HepG2 (cell line): ENCODE data around the gene SPACA6. TPM values are rescaled to one million over a fixed set of nuclear protein-coding genes. Genes with fewer than 3 reads are reported as not detected.

ENCODE experiments used
- ELF1 ChIP-seq: sonication (generic); formaldehyde crosslinking; IDR thresholded peaks from 2 replicates; pipeline ENCODE4 v1.4.0; 2020; ENCODE audit warnings: missing genetic modification reagents
- HDAC1 ChIP-seq: sonication (generic); formaldehyde crosslinking; IDR thresholded peaks from 2 replicates; pipeline ENCODE4 v1.5.1; 2020; ENCODE audit warnings: mild to moderate bottlenecking, missing genetic modification reagents
- HNRNPK ChIP-seq: fragments of 200-400 bp; formaldehyde crosslinking; IDR thresholded peaks from 2 replicates; pipeline ENCODE4 v1.6.1; 2018; ENCODE audit warnings: low read length, low read depth, moderate library complexity, mild to moderate bottlenecking; ENCODE audit not compliant: poor library complexity, severe bottlenecking
- HNRNPL ChIP-seq: fragments of 200-400 bp; formaldehyde crosslinking; IDR thresholded peaks from 2 replicates; pipeline ENCODE4 v1.6.1; 2017; ENCODE audit warnings: mild to moderate bottlenecking, low read depth, low read length
- MAX ChIP-seq: IDR thresholded peaks from 2 replicates; pipeline ENCODE4 v1.6.1; 2012; ENCODE audit warnings: inconsistent platforms
- MXI1 ChIP-seq: IDR thresholded peaks from 3 replicates; pipeline ENCODE4 v1.6.1; 2012; ENCODE audit warnings: low read depth, low read length, inconsistent platforms, borderline replicate concordance
- NFE2L1 ChIP-seq: sonication (generic); formaldehyde crosslinking; IDR thresholded peaks from 2 replicates; pipeline ENCODE4 v1.4.0; 2020; ENCODE audit warnings: missing genetic modification reagents, mild to moderate bottlenecking, borderline replicate concordance
- NONO ChIP-seq, 2 experiments: fragments of 450-650 bp in 1 of 2; sonication (generic) in 1 of 2; formaldehyde crosslinking in 1 of 2; IDR thresholded peaks in 1 of 2; conservative IDR thresholded peaks in 1 of 2; 2 replicates each; pipeline versions ENCODE4 v1.6.1 to v1.8.0; 2017 to 2022; ENCODE audit warnings: mild to moderate bottlenecking in 1 of 2, missing genetic modification reagents in 1 of 2, moderate library complexity in 1 of 2
- PATZ1 ChIP-seq: sonication (generic); formaldehyde crosslinking; IDR thresholded peaks from 2 replicates; pipeline ENCODE4 v1.4.0; 2020; ENCODE audit warnings: missing genetic modification reagents
- PHF8 ChIP-seq: sonication (generic); formaldehyde crosslinking; IDR thresholded peaks from 2 replicates; pipeline ENCODE4 v1.5.0; 2020; ENCODE audit warnings: missing genetic modification reagents
- STAT5B ChIP-seq: sonication (generic); formaldehyde crosslinking; IDR thresholded peaks from 2 replicates; pipeline ENCODE4 v1.4.0; 2020; ENCODE audit warnings: missing genetic modification reagents
- UBTF ChIP-seq: sonication (generic); formaldehyde crosslinking; IDR thresholded peaks from 2 replicates; pipeline ENCODE4 v1.4.0; 2020; ENCODE audit warnings: mild to moderate bottlenecking, missing genetic modification reagents
- ZNF558 ChIP-seq: sonication (generic); formaldehyde crosslinking; IDR thresholded peaks from 2 replicates; pipeline ENCODE4 v1.9.0; 2022; ENCODE audit warnings: mild to moderate bottlenecking, missing genetic modification reagents, borderline replicate concordance
- ZNF691 ChIP-seq: sonication (generic); formaldehyde crosslinking; IDR thresholded peaks from 2 replicates; pipeline ENCODE4 v1.4.0; 2020; ENCODE audit warnings: missing genetic modification reagents, low read depth, mild to moderate bottlenecking, borderline replicate concordance
- ZSCAN21 ChIP-seq: sonication (generic); formaldehyde crosslinking; IDR thresholded peaks from 2 replicates; pipeline ENCODE4 v1.8.0; 2022; ENCODE audit warnings: mild to moderate bottlenecking, missing genetic modification reagents, moderate library complexity, borderline replicate concordance
- ZSCAN9 ChIP-seq: IDR thresholded peaks from 2 replicates; pipeline ENCODE4 v1.6.1; 2016; ENCODE audit warnings: borderline replicate concordance
- polyA plus RNA-seq, 8 experiments: library from polyadenylated mRNA; depleted of rRNA in 3 of 8; stranded (reverse) in 7 of 8; unstranded in 1 of 8; fragments of >200 nt; fragmentation: Illumina TruSeq in 4 of 8; extraction: Trizol in 4 of 8; gene quantifications; 2 replicates each; pipeline versions ENCODE4 v1.2.1 to v1.2.3, GENCODE V29; 2011 to 2016; ENCODE audit warnings: low read depth in 4 of 8, missing spikeins in 1 of 8, mixed read lengths in 1 of 8; ENCODE audit not compliant: insufficient read depth in 1 of 8
- total RNA-seq, 5 experiments: library from RNA; depleted of rRNA; stranded (reverse); fragments of >200 nt; fragmentation: Illumina TruSeq; extraction: Trizol; gene quantifications; 2 replicates each; pipeline ENCODE4 v1.2.3, GENCODE V29; 2016; ENCODE audit warnings: low read depth in 1 of 5
- TF ChIP-seq, protein P1 (sequence below): sonication (generic); formaldehyde crosslinking; IDR thresholded peaks from 2 replicates; pipeline ENCODE4 v1.5.0; 2020; ENCODE audit warnings: mild to moderate bottlenecking, missing genetic modification reagents, moderate library complexity
- TF ChIP-seq, protein P2 (sequence below): sonication (generic); formaldehyde crosslinking; IDR thresholded peaks from 2 replicates; pipeline ENCODE4 v1.4.0; 2020; ENCODE audit warnings: missing genetic modification reagents, borderline replicate concordance

SPACA6 gene
- total and polyA plus RNA-seq, 2 of the 13 experiments (the other 11 are each of a cell fraction or from before 2014, with no cell fraction given), result 1.4 to 2.2 TPM

DNA sequence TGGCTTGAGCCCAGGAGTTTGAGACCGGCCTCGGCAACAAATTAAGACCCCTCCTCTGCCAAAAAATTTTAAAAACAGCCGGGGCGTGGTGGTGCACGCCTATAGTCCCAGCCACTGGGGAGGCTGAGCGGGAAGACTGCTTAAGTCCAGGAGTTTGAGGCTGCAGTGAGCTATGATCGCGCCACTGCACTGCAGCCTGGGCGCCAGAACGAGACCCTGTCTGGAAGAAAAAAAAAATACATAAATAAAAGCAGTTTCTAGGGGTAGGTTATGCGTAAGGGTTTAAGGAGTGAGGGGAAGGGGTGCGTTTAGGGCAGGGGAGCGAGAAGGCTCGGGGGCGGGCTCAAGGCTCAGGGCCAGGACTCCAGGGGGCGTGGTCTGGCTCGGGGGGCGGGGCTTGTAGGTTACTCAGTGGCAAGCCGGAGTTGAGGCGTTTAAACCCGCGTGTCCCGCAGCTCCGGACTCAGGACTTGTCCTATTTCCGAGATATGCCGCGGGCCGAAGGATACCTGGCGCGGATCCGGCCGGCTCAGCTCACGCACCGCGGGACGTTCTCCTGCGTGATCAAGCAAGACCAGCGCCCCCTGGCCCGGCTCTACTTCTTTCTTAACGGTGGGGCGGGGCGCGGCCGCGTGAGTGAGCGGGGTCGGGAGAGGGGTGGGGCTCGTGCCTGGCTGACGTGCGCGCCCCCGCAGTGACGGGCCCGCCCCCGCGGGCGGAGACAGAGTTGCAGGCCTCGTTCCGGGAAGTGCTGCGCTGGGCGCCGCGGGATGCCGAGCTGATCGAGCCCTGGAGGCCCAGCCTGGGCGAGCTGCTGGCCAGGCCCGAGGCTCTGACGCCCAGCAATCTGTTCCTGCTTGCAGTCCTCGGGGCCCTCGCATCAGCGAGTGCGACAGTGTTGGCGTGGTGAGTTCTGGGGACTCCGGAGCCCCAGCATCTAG lies 10.7 kb downstream of the SPACA6 start (continued):
- TF ChIP-seq NONO (IDR thresholded peaks at IDR 0.05), result no peak
- TF ChIP-seq NONO (CRISPR knock-in tag; conservative IDR thresholded peaks at IDR 0.05), result peak; percentile 42
- peak; percentile 64; the same call in 1 of the 2 replicates for TF ChIP-seq PATZ1
- peak; percentile 64; the same call in 1 of the 2 replicates for TF ChIP-seq UBTF
- 0 out of 2 replicates have a peak, but pooled peaks have one; percentile 41 for TF ChIP-seq ZNF558
- no peak for TF ChIP-seq NFE2L1
- TF ChIP-seq, protein P1, sequence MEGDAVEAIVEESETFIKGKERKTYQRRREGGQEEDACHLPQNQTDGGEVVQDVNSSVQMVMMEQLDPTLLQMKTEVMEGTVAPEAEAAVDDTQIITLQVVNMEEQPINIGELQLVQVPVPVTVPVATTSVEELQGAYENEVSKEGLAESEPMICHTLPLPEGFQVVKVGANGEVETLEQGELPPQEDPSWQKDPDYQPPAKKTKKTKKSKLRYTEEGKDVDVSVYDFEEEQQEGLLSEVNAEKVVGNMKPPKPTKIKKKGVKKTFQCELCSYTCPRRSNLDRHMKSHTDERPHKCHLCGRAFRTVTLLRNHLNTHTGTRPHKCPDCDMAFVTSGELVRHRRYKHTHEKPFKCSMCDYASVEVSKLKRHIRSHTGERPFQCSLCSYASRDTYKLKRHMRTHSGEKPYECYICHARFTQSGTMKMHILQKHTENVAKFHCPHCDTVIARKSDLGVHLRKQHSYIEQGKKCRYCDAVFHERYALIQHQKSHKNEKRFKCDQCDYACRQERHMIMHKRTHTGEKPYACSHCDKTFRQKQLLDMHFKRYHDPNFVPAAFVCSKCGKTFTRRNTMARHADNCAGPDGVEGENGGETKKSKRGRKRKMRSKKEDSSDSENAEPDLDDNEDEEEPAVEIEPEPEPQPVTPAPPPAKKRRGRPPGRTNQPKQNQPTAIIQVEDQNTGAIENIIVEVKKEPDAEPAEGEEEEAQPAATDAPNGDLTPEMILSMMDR, result peak; percentile 66
- 0 out of 2 replicates have a peak, but pooled peaks have one; percentile 16 for TF ChIP-seq HDAC1 (CRISPR knock-in tag)
- 0 out of 2 replicates have a peak, but pooled peaks have one; percentile 25 for TF ChIP-seq ZNF691 (CRISPR knock-in tag)
- TF ChIP-seq ZSCAN9 (CRISPR knock-in tag), result 0 out of 2 replicates have a peak, but pooled peaks have one; percentile 26
- no peak for TF ChIP-seq HNRNPL
- TF ChIP-seq STAT5B (CRISPR knock-in tag), result no peak
- peak; percentile 31; the same call in 1 of the 2 replicates for TF ChIP-seq ZSCAN21
- TF ChIP-seq, protein P2, sequence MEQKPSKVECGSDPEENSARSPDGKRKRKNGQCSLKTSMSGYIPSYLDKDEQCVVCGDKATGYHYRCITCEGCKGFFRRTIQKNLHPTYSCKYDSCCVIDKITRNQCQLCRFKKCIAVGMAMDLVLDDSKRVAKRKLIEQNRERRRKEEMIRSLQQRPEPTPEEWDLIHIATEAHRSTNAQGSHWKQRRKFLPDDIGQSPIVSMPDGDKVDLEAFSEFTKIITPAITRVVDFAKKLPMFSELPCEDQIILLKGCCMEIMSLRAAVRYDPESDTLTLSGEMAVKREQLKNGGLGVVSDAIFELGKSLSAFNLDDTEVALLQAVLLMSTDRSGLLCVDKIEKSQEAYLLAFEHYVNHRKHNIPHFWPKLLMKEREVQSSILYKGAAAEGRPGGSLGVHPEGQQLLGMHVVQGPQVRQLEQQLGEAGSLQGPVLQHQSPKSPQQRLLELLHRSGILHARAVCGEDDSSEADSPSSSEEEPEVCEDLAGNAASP, result 0 out of 2 replicates have a peak, but pooled peaks have one; percentile 39
- TF ChIP-seq MAX, result 0 out of 2 replicates have a peak, but pooled peaks have one; percentile 16
- TF ChIP-seq ELF1 (CRISPR knock-in tag), result peak; percentile 58
- peak; percentile 72 for TF ChIP-seq HNRNPK
- TF ChIP-seq MXI1, result peak; percentile 34; the same call in 1 of the 3 replicates
- TF ChIP-seq PHF8 (CRISPR knock-in tag), result peak; percentile 79
